IMR-90 (cell line): ENCODE measurements around the gene RNGTT. TPM values are rescaled to one million over a fixed set of nuclear protein-coding genes. Genes with fewer than 3 reads are reported as not detected.

Source experiments
- ATAC-seq: fragments of 200-7000 bp; cut with Tn5 transposase; 2 replicates; pipeline ENCODE4 v1.9.1; 2020; ENCODE audit warnings: low read depth, mild to moderate bottlenecking, moderate library complexity
- BruUV-seq: library from RNA; stranded (reverse); fragments of 400-500 nt; replicated peaks from 2 replicates; lab custom pipeline; 2021; lab: Mats Ljungman, UMichigan
- CTCF ChIA-PET: fragments of 300-600 bp; formaldehyde crosslinking; extraction: SDS; loops from one replicate; lab custom pipeline; 2021; ENCODE audit warnings: antibody characterized with exemption; lab: Yijun Ruan, JAX
- POLR2A ChIA-PET: fragments of 300-600 bp; sonication (Branson Sonifier 250); formaldehyde crosslinking; loops from one replicate; lab custom pipeline; 2022; ENCODE audit warnings: antibody characterized with exemption; ENCODE audit not compliant: unreplicated experiment; lab: Charles Lee
- DNase-seq: peaks from one replicate; pipeline ENCODE4 v3.0.0; 2013
- H2AFZ ChIP-seq: replicated peaks from 2 replicates; pipeline ENCODE3; 2013; ENCODE audit warnings: low read length, mild to moderate bottlenecking; ENCODE audit not compliant: poor library complexity
- H2AK5ac ChIP-seq: 2 replicates; pipeline ENCODE4 v1.6.1; 2013; ENCODE audit warnings: low read depth, low read length, inconsistent platforms
- H2AK9ac ChIP-seq: replicated peaks from 2 replicates; pipeline ENCODE3; 2013; ENCODE audit warnings: mild to moderate bottlenecking, low read depth, low read length, moderate library complexity; ENCODE audit not compliant: poor library complexity
- H2BK120ac ChIP-seq: 2 replicates; pipeline ENCODE4 v1.6.1; 2013; ENCODE audit warnings: low read depth, low read length, inconsistent platforms
- H2BK15ac ChIP-seq: 3 replicates; pipeline ENCODE4 v1.6.1; 2013; ENCODE audit warnings: low read depth, low read length, inconsistent platforms
- H2BK20ac ChIP-seq: 2 replicates; pipeline ENCODE4 v1.6.1; 2013; ENCODE audit warnings: low read depth, mild to moderate bottlenecking, inconsistent platforms, low read length, moderate library complexity
- H2BK5ac ChIP-seq: 2 replicates; pipeline ENCODE4 v1.6.1; 2013; ENCODE audit warnings: mild to moderate bottlenecking, low read depth, low read length, inconsistent platforms; ENCODE audit not compliant: poor library complexity, severe bottlenecking
- H3K14ac ChIP-seq: replicated peaks from 2 replicates; pipeline ENCODE4 v1.6.1; 2013; ENCODE audit warnings: low read depth, low read length, inconsistent platforms
- H3K18ac ChIP-seq: 2 replicates; pipeline ENCODE4 v1.6.1; 2013; ENCODE audit warnings: low read depth, low read length, control low read depth
- H3K23ac ChIP-seq: 2 replicates; pipeline ENCODE4 v1.6.1; 2013; ENCODE audit warnings: low read depth, low read length, inconsistent platforms
- H3K27ac ChIP-seq: 2 replicates; pipeline ENCODE4 v1.5.1; 2013; ENCODE audit warnings: mild to moderate bottlenecking, control low read depth, low read length; ENCODE audit not compliant: insufficient read depth
- H3K27me3 ChIP-seq: 2 replicates; pipeline ENCODE4 v1.6.1; 2013; ENCODE audit warnings: low read length; ENCODE audit not compliant: control insufficient read depth, insufficient read depth
- H3K36me3 ChIP-seq: 2 replicates; pipeline ENCODE4 v1.6.1; 2013; ENCODE audit warnings: low read length, mixed read lengths; ENCODE audit not compliant: control insufficient read depth, insufficient read depth
- H3K4ac ChIP-seq: 2 replicates; pipeline ENCODE4 v1.6.1; 2013; ENCODE audit warnings: low read depth, low read length, inconsistent platforms
- H3K4me1 ChIP-seq: 2 replicates; pipeline ENCODE4 v1.6.1; 2013; ENCODE audit warnings: low read length, mixed read lengths; ENCODE audit not compliant: control insufficient read depth, insufficient read depth
- H3K4me2 ChIP-seq: 2 replicates; pipeline ENCODE4 v1.6.1; 2013; ENCODE audit warnings: low read depth, mild to moderate bottlenecking, control low read depth, low read length, moderate library complexity
- H3K4me3 ChIP-seq: 2 replicates; pipeline ENCODE4 v1.5.1; 2013; ENCODE audit warnings: low read depth, mild to moderate bottlenecking, control low read depth, low read length, moderate library complexity; ENCODE audit not compliant: insufficient read depth
- H3K56ac ChIP-seq: 2 replicates; pipeline ENCODE4 v1.6.1; 2013; ENCODE audit warnings: low read length, inconsistent platforms; ENCODE audit not compliant: insufficient read depth; ENCODE audit errors: extremely low read depth
- H3K79me1 ChIP-seq, 2 experiments: 2 replicates each; pipeline ENCODE4 v1.6.1; 2013; ENCODE audit warnings: low read length in 2 of 2, inconsistent platforms in 1 of 2, low read depth in 1 of 2
- H3K9ac ChIP-seq: 2 replicates; pipeline ENCODE4 v1.6.1; 2013; ENCODE audit warnings: low read depth, low read length, control low read depth
- H3K9me1 ChIP-seq: 2 replicates; pipeline ENCODE4 v1.6.1; 2013; ENCODE audit warnings: low read length, inconsistent platforms; ENCODE audit not compliant: insufficient read depth
- H3K9me3 ChIP-seq: 2 replicates; pipeline ENCODE4 v1.6.1; 2013; ENCODE audit warnings: low read length; ENCODE audit not compliant: control insufficient read depth, insufficient read depth
- H4K20me1 ChIP-seq: 2 replicates; pipeline ENCODE4 v1.6.1; 2013; ENCODE audit warnings: low read length, inconsistent platforms; ENCODE audit not compliant: insufficient read depth
- H4K5ac ChIP-seq: 2 replicates; pipeline ENCODE4 v1.6.1; 2013; ENCODE audit warnings: mild to moderate bottlenecking, low read depth, low read length, control low read depth
- H4K8ac ChIP-seq, 2 experiments: 2 replicates each; pipeline ENCODE4 v1.6.1; 2013; ENCODE audit warnings: low read depth in 2 of 2, low read length in 2 of 2, control low read depth in 1 of 2, inconsistent platforms in 1 of 2
- H4K91ac ChIP-seq: 2 replicates; pipeline ENCODE4 v1.6.1; 2013; ENCODE audit warnings: low read depth, low read length, inconsistent platforms; ENCODE audit not compliant: insufficient read depth
- CEBPB ChIP-seq: IDR thresholded peaks from 2 replicates; pipeline ENCODE4 v1.6.1; 2012; ENCODE audit warnings: low read depth, low read length, improper control_type of control experiment
- CHD1 ChIP-seq: IDR thresholded peaks from 2 replicates; pipeline ENCODE4 v1.6.1; 2012; ENCODE audit warnings: low read depth, low read length, improper control_type of control experiment
- FOS ChIP-seq: fragments of 150-350 bp; IDR thresholded peaks from 2 replicates; pipeline ENCODE4 v1.6.1; 2016; ENCODE audit warnings: low read depth, low read length
- MAFK ChIP-seq: IDR thresholded peaks from 2 replicates; pipeline ENCODE4 v1.6.1; 2012; ENCODE audit warnings: low read depth, low read length, improper control_type of control experiment
- MXI1 ChIP-seq: IDR thresholded peaks from 2 replicates; pipeline ENCODE4 v1.6.1; 2012; ENCODE audit warnings: low read depth, mild to moderate bottlenecking, low read length, moderate library complexity, borderline replicate concordance
- NFE2L2 ChIP-seq: fragments of 150-350 bp; IDR thresholded peaks from 2 replicates; pipeline ENCODE4 v1.6.1; 2016; ENCODE audit warnings: low read depth, mild to moderate bottlenecking, low read length
- POLR2A ChIP-seq: IDR thresholded peaks from 2 replicates; pipeline ENCODE4 v1.6.1; 2012; ENCODE audit warnings: mild to moderate bottlenecking, low read depth, low read length
- RAD21 ChIP-seq: IDR thresholded peaks from 2 replicates; pipeline ENCODE4 v1.6.1; 2012; ENCODE audit warnings: low read length, improper control_type of control experiment
- RCOR1 ChIP-seq: IDR thresholded peaks from 2 replicates; pipeline ENCODE4 v1.6.1; 2012; ENCODE audit warnings: mild to moderate bottlenecking, low read length, improper control_type of control experiment; ENCODE audit not compliant: insufficient replicate concordance
- RFX5 ChIP-seq: IDR thresholded peaks from 2 replicates; pipeline ENCODE4 v1.8.0; 2012; ENCODE audit warnings: low read depth, mild to moderate bottlenecking, low read length, moderate library complexity
- SMC3 ChIP-seq: fragments of 150-350 bp; IDR thresholded peaks from 2 replicates; pipeline ENCODE4 v1.6.1; 2016; ENCODE audit warnings: low read depth, mild to moderate bottlenecking, antibody characterized with exemption, low read length, moderate library complexity
- WGBS, 2 experiments: methylation state at CpG; one replicate each; pipeline versions ENCODE4 v1.1.5 to v1.1.7; 2013; ENCODE audit warnings: missing lambda C conversion rate in 2 of 2; ENCODE audit not compliant: insufficient read length in 1 of 2; ENCODE audit errors: extremely low coverage in 2 of 2; 5-methylcytosine and 5-hydroxymethylcytosine counted together
- dilution Hi-C: fragments of 300-500 bp; cut with HindIII; formaldehyde crosslinking; loops from one replicate; pipeline ENCODE4 v1.14.3; 2018; ENCODE audit warnings: low sequenced_read_pairs; ENCODE audit not compliant: unreplicated experiment
- in situ Hi-C: fragments of 300-500 bp; cut with MboI; formaldehyde crosslinking; loops from 3 replicates; pipeline ENCODE4 v1.14.3; 2019; ENCODE audit warnings: low sequenced_read_pairs, inconsistent platforms, mixed read lengths
- intact Hi-C: fragments of 100-400 bp; cut with micrococcal nuclease; formaldehyde crosslinking; loops from 2 replicates; pipeline ENCODE4 v1.10.0; 2022
- polyA plus RNA-seq, 3 experiments: library from polyadenylated mRNA; depleted of rRNA; stranded (reverse); fragments of >200 nt; gene quantifications; 2 replicates each; pipeline ENCODE4 v1.2.3, GENCODE V29; 2012; ENCODE audit warnings: low replicate concordance in 1 of 3
- total RNA-seq: library from RNA; depleted of rRNA; stranded (reverse); fragments of >200 nt; gene quantifications from 2 replicates; pipeline ENCODE4 v1.2.3, GENCODE V29; 2012
- TF ChIP-seq, protein P1 (sequence below): fragments of 150-350 bp; IDR thresholded peaks from 2 replicates; pipeline ENCODE4 v1.6.1; 2016; ENCODE audit warnings: low read depth, mild to moderate bottlenecking, low read length, moderate library complexity, borderline replicate concordance
- TF ChIP-seq, protein P2 (sequence below): fragments of 150-350 bp; IDR thresholded peaks from 2 replicates; pipeline ENCODE4 v1.6.1; 2017; ENCODE audit warnings: mild to moderate bottlenecking, antibody characterized with exemption, low read length, low read depth
- TF ChIP-seq, protein P3 (sequence below): conservative IDR thresholded peaks from 2 replicates; pipeline ENCODE4 v1.5.1; 2012; ENCODE audit warnings: mild to moderate bottlenecking, low read depth, low read length, improper control_type of control experiment

Gene RNGTT
- total and polyA plus RNA-seq, 2 of the 4 experiments (the other 2 are of a cell fraction): 5.4 to 21.7 TPM

DNA sequence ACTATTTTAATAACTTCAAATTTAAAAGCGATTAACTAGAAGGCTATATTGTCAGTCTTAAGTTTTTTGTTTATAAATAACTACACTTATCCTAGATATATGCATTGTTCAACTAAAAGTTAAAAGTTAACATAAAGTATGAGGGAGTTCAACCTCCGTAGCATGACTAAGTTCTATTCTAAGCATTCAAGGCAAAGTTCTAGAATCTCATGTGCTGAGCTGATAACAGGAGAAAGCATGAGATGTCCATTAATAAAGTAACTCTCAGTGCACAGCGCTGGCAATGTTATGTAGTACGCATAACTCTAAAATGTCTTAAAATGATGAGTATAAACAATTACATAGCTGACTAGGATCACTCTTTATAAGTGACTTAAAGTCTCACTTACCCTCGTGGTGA lies 264.8 kb downstream of the RNGTT start:
- no peak overlapping the region for H4K8ac ChIP-seq
- no TSS peak for BruUV-seq
- no peak overlapping the region for H3K23ac ChIP-seq
- H3K9me1 ChIP-seq: no peaks in the 10 kb centered on the region
- no peak overlapping the region for H2AK5ac ChIP-seq
- no peaks in the 10 kb centered on the region for H4K20me1 ChIP-seq
- H3K4me1 ChIP-seq: no peaks in the 10 kb centered on the region
- H3K4ac ChIP-seq: no peak overlapping the region
- H3K27me3 ChIP-seq: no peaks in the 10 kb centered on the region
- no peak overlapping the region for H3K18ac ChIP-seq
- no peak overlapping the region for H2BK15ac ChIP-seq
- H2BK20ac ChIP-seq: no peak overlapping the region
- H3K79me1 ChIP-seq: no peaks in the 10 kb centered on the region; a peak in 1 of 4 replicates
- TF ChIP-seq, protein P1, sequence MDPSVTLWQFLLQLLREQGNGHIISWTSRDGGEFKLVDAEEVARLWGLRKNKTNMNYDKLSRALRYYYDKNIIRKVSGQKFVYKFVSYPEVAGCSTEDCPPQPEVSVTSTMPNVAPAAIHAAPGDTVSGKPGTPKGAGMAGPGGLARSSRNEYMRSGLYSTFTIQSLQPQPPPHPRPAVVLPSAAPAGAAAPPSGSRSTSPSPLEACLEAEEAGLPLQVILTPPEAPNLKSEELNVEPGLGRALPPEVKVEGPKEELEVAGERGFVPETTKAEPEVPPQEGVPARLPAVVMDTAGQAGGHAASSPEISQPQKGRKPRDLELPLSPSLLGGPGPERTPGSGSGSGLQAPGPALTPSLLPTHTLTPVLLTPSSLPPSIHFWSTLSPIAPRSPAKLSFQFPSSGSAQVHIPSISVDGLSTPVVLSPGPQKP: no peak
- TF ChIP-seq RCOR1 (no peak), POLR2A (no peak), CEBPB (no peak), RFX5 (no peak), MAFK (no peak), MXI1 (no peak), FOS (no peak), RAD21 (no peak), SMC3 (no peak), NFE2L2 (no peak), CHD1 (no peak)
- TF ChIP-seq, protein P2, sequence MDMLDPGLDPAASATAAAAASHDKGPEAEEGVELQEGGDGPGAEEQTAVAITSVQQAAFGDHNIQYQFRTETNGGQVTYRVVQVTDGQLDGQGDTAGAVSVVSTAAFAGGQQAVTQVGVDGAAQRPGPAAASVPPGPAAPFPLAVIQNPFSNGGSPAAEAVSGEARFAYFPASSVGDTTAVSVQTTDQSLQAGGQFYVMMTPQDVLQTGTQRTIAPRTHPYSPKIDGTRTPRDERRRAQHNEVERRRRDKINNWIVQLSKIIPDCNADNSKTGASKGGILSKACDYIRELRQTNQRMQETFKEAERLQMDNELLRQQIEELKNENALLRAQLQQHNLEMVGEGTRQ: no peak
- TF ChIP-seq, protein P3, sequence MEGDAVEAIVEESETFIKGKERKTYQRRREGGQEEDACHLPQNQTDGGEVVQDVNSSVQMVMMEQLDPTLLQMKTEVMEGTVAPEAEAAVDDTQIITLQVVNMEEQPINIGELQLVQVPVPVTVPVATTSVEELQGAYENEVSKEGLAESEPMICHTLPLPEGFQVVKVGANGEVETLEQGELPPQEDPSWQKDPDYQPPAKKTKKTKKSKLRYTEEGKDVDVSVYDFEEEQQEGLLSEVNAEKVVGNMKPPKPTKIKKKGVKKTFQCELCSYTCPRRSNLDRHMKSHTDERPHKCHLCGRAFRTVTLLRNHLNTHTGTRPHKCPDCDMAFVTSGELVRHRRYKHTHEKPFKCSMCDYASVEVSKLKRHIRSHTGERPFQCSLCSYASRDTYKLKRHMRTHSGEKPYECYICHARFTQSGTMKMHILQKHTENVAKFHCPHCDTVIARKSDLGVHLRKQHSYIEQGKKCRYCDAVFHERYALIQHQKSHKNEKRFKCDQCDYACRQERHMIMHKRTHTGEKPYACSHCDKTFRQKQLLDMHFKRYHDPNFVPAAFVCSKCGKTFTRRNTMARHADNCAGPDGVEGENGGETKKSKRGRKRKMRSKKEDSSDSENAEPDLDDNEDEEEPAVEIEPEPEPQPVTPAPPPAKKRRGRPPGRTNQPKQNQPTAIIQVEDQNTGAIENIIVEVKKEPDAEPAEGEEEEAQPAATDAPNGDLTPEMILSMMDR: no peak
- no peak overlapping the region for H4K5ac ChIP-seq
- H3K27ac ChIP-seq: no peak overlapping the region
- dilution Hi-C loops (no loop called here), in situ Hi-C loops (no loop called here), intact Hi-C loops (no loop called here)
- H3K9me3 ChIP-seq: peaks cover 2% of the 10 kb centered on the region; the same call in 1 of the 2 replicates
- H3K36me3 ChIP-seq: no peaks in the 10 kb centered on the region
- ChIA-PET CTCF (interaction anchor here (0.5 kb wide), 1 partner anchor 57 kb away, joined by 4 read pairs; no protein-coding TSS in a partner anchor), POLR2A (no interaction called here)
- no peak overlapping the region for H2AFZ ChIP-seq
- ATAC-seq (no peak), DNase-seq (no peak)
- no peak overlapping the region for H2BK120ac ChIP-seq
- no peak overlapping the region for H3K14ac ChIP-seq
- no peak overlapping the region for H3K56ac ChIP-seq
- no peak overlapping the region for H3K9ac ChIP-seq
- H3K4me2 ChIP-seq: no peak overlapping the region
- H4K91ac ChIP-seq: no peak overlapping the region
- H2AK9ac ChIP-seq: no peak overlapping the region
- H2BK5ac ChIP-seq: no peak overlapping the region
- H3K4me3 ChIP-seq: no peak overlapping the region
- no CpG with 5 or more reads among the region's 5 CpGs for WGBS, 2 experiments
